Liver (tissue), 3 donors: ENCODE measurements around the gene TGFBR3L.
A peak's percentile ranks its signal among the peaks of the same experiment; 100 is the strongest.

ENCODE experiments used
- SP1 ChIP-seq: IDR thresholded peaks from 2 replicates; pipeline ENCODE4 v1.6.1; 2018; ENCODE audit warnings: antibody characterized with exemption, mild to moderate bottlenecking
- TAF1 ChIP-seq: conservative IDR thresholded peaks from 2 replicates; pipeline ENCODE4 v1.6.1; 2016; ENCODE audit warnings: antibody characterized with exemption, mild to moderate bottlenecking
- TF ChIP-seq, protein P1 (sequence below): fragments of 150-350 bp; IDR thresholded peaks from 2 replicates; pipeline ENCODE4 v1.5.1; 2017; ENCODE audit warnings: improper control_type of control experiment, low read depth, low read length; ENCODE audit not compliant: missing input control
- donor health status: healthy.
- donor health status: healthy.

DNA sequence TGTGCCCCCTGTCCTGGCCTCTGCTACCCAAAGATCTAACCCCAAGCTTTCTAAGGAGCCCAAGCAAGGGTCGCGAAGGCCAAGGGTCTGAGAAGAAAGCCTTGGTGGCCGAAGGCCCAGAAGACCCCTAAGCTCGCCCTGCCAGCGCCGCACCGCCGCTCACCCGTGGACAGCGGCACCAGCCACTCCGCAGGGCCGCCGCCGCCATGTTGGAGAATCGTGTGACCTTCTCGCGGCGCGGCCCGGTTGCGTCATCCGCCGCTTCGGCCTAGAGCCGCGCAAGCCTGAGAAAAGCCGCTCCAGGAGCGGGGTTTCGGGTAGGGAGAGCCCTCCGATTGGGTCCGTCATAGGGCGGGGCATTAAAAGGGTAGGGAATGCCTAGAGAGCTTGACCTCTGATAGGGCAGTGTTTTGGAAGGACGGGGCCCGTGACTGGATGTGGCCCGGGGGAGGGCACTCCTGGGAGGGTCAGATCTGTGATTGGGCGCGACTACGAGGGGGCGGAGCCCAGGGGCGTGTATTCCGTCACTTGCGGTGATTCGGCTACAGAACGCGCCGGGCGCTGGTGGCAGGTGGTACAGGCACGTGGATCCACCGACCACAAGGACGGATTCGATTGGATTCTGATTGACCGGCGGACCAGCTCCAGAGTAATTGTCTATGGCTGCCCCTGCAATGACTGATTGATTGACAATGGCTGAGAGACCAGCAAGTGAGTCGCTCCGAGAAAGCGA, 29.0 kb downstream of the TGFBR3L start, which contains the start of gene TIMM44:
- TF ChIP-seq TAF1 (peak; percentile 6), SP1 (peak; percentile 96)
- TF ChIP-seq, protein P1, sequence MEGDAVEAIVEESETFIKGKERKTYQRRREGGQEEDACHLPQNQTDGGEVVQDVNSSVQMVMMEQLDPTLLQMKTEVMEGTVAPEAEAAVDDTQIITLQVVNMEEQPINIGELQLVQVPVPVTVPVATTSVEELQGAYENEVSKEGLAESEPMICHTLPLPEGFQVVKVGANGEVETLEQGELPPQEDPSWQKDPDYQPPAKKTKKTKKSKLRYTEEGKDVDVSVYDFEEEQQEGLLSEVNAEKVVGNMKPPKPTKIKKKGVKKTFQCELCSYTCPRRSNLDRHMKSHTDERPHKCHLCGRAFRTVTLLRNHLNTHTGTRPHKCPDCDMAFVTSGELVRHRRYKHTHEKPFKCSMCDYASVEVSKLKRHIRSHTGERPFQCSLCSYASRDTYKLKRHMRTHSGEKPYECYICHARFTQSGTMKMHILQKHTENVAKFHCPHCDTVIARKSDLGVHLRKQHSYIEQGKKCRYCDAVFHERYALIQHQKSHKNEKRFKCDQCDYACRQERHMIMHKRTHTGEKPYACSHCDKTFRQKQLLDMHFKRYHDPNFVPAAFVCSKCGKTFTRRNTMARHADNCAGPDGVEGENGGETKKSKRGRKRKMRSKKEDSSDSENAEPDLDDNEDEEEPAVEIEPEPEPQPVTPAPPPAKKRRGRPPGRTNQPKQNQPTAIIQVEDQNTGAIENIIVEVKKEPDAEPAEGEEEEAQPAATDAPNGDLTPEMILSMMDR, result no peak
